ENCODE data around the gene IQUB. TPM values are rescaled to one million over a fixed set of nuclear protein-coding genes. Genes with fewer than 3 reads are reported as not detected.

The IQUB gene
- 0.07 and 0.15 TPM in 2 replicates for total RNA-seq (2014; rRNA removed; shearing (Covaris generic))

DNA sequence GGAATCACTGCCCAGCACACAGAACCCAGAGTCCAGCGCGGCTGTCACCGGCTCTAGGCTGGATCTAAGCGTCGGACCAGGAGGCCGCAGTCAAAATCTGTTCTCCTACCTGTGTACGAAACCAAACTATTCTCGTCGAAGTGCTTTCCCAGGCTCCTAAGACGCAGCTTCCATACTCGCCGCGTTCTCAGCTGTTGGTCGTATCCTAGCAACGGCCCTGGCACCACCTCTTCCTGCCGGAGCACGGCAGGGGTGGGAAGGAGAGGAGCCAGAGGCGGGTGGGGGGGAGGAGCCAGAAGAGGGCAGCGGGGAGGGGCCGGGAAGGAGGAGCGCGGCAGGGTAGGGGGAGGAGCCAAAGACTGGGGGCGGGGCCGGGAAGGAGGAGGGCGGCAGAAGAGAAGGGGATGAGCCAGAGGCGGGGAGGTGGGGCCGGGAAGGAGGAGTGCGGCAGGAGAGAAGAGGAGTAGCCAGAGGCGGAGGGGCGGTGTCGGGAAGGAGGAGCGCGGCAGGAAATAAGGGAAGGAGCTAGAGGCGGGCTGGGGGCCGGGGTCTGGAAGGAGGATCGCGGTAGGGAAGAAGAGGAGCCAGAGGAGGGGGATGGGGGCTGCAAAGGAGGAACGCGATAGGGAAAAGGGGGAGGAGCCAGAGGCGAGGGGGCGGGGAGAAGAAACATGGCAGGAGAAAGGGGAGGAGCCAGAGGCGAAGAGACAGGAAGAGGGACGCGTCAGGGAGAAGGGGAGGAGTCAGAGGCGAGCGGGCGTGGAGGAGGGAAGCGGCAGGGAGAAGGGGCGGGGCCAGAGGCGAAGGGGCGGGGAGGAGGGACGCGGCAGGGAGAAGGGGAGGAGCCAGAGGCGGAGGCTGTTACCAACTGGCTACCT, at the start of gene IQUB:
TSS of gene IQUB (minus strand) at position 213 of the 878 bp plus-strand sequence. CDS start 22,255 bp downstream, outside the sequence.
- Histone ChIP-seq H3K36me3 (replicated peaks; ENCODE audit: control insufficient read depth, insufficient read depth, low read length) (no peaks in the 10 kb centered on the region), H3K27me3 (ENCODE audit: control insufficient read depth, insufficient read depth, low read length) (peaks cover 11% of the 10 kb centered on the region), H3K4me3 (ENCODE audit: insufficient read depth, low read depth, low read length) (peak within 1 kb of the TSS; percentile 52)
- peak; percentile 95 for DNase-seq

DNA sequence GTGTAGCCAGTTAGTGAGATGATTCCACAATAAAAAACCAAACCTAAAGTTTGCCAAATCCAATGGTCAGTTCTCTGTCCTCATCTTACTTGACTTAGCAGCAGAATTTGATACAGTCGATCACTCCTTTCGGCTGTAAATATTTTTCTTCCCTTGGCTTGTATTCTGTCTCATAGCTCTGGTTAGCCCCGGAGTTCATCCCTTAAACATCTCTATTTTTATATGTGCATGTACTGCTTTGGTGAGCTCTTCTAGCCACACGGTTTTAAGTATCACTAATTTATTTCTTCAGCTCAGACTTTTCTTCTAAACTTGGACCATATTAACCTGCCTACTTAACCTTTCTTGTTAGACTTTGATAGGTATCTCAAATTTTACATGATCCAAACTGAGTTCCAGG, 49.4 kb upstream of the IQUB start:
- Histone ChIP-seq H3K36me3 (replicated peaks; ENCODE audit: control insufficient read depth, insufficient read depth, low read length) (no peaks in the 10 kb centered on the region), H3K27me3 (ENCODE audit: control insufficient read depth, insufficient read depth, low read length) (no peaks in the 10 kb centered on the region), H3K4me3 (ENCODE audit: insufficient read depth, low read depth, low read length) (no peak overlapping the region)
- no peak for DNase-seq

DNA sequence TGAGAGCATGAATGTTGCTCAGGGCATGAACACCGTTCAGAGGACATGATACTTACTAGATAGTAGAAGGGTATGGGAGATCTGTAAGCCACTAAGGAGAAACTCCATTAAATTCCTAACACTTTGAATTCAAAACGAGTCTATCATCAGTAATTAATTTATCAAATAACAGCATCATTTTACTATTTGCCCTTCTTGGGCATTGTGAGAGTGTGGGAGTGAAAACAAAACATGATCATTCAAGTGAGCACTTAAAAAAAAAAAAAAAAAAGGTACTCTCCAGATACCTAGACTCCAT, 46.7 kb upstream of the IQUB start:
- Histone ChIP-seq H3K4me3 (ENCODE audit: insufficient read depth, low read depth, low read length) (no peak overlapping the region), H3K27me3 (ENCODE audit: control insufficient read depth, insufficient read depth, low read length) (no peaks in the 10 kb centered on the region), H3K36me3 (replicated peaks; ENCODE audit: control insufficient read depth, insufficient read depth, low read length) (no peaks in the 10 kb centered on the region)
- DNase-seq, result no peak

- Histone ChIP-seq H3K4me3 (ENCODE audit: insufficient read depth, low read depth, low read length) (no peak overlapping the region), H3K36me3 (replicated peaks; ENCODE audit: control insufficient read depth, insufficient read depth, low read length) (no peaks in the 10 kb centered on the region), H3K27me3 (ENCODE audit: control insufficient read depth, insufficient read depth, low read length) (no peaks in the 10 kb centered on the region)
- DNase-seq, result peak; percentile 7
Observed at GRCh38 chr7:123580406-123581161, 46.2 kb upstream of the IQUB start.

DNA sequence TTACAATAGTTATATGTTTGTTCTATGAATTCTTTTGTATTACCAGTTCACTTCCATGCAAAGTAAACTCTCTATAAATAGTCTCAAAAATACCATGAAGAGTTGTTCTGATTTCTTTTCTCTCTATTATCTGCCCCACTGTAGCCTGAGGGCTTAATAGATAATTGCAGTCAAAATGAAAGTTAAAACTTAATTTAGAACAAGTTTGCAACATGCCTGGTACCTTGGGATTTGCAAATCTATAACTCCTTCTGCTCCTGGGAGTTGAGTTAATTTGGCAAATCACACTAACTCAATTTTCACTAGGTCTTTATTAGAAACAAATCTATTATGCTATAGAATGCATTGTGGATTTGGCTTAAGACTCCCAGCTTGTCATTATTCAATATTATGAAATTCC, 45.0 kb upstream of the IQUB start:
- no peak for DNase-seq
- Histone ChIP-seq H3K27me3 (ENCODE audit: control insufficient read depth, insufficient read depth, low read length) (no peaks in the 10 kb centered on the region), H3K36me3 (replicated peaks; ENCODE audit: control insufficient read depth, insufficient read depth, low read length) (no peaks in the 10 kb centered on the region), H3K4me3 (ENCODE audit: insufficient read depth, low read depth, low read length) (no peak overlapping the region)

GRCh38 chr7:123573896-123574467, 39.6 kb upstream of the IQUB start:
- no peaks in the 10 kb centered on the region for H3K27me3 ChIP-seq (ENCODE audit: control insufficient read depth, insufficient read depth, low read length)
- H3K36me3 ChIP-seq (replicated peaks; ENCODE audit: control insufficient read depth, insufficient read depth, low read length), result no peaks in the 10 kb centered on the region
- H3K4me3 ChIP-seq (ENCODE audit: insufficient read depth, low read depth, low read length), result no peak overlapping the region
- no peak for DNase-seq

GRCh38 chr7:123573341-123573740, 38.9 kb upstream of the IQUB start:
- peak; percentile 7 for DNase-seq
- Histone ChIP-seq H3K36me3 (replicated peaks; ENCODE audit: control insufficient read depth, insufficient read depth, low read length) (no peaks in the 10 kb centered on the region), H3K27me3 (ENCODE audit: control insufficient read depth, insufficient read depth, low read length) (no peaks in the 10 kb centered on the region), H3K4me3 (ENCODE audit: insufficient read depth, low read depth, low read length) (no peak overlapping the region)

- H3K36me3 ChIP-seq (replicated peaks; ENCODE audit: control insufficient read depth, insufficient read depth, low read length), result no peaks in the 10 kb centered on the region
- H3K27me3 ChIP-seq (ENCODE audit: control insufficient read depth, insufficient read depth, low read length), result no peaks in the 10 kb centered on the region
- H3K4me3 ChIP-seq (ENCODE audit: insufficient read depth, low read depth, low read length), result no peak overlapping the region
- DNase-seq, result no peak
Observed at GRCh38 chr7:123571684-123572083, 37.3 kb upstream of the IQUB start.

DNA sequence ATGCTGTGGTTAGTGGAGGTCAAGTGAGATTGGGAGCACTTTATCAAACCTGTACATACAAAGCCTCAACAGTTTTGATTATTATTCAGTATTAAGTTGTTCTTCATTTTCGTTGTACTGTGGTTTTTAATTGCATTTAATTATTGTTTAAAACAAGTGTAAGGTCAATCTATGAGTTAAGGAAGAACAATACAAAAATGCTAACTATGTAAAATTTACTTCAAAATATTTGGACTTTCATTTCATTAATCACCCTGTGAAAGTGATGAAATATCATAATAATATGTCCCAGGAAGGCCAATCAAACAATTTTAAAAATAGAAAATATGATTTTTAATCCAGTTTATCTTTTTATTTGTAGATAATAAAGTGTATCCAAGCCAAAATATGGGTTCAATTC, 36.8 kb upstream of the IQUB start:
- H3K4me3 ChIP-seq (ENCODE audit: insufficient read depth, low read depth, low read length), result no peak overlapping the region
- no peak for DNase-seq
- H3K27me3 ChIP-seq (ENCODE audit: control insufficient read depth, insufficient read depth, low read length), result no peaks in the 10 kb centered on the region
- H3K36me3 ChIP-seq (replicated peaks; ENCODE audit: control insufficient read depth, insufficient read depth, low read length), result no peaks in the 10 kb centered on the region

- DNase-seq, result no peak
- Histone ChIP-seq H3K27me3 (ENCODE audit: control insufficient read depth, insufficient read depth, low read length) (no peaks in the 10 kb centered on the region), H3K4me3 (ENCODE audit: insufficient read depth, low read depth, low read length) (no peak overlapping the region), H3K36me3 (replicated peaks; ENCODE audit: control insufficient read depth, insufficient read depth, low read length) (no peaks in the 10 kb centered on the region)
Observed at GRCh38 chr7:123570390-123571182, 36.2 kb upstream of the IQUB start.

DNA sequence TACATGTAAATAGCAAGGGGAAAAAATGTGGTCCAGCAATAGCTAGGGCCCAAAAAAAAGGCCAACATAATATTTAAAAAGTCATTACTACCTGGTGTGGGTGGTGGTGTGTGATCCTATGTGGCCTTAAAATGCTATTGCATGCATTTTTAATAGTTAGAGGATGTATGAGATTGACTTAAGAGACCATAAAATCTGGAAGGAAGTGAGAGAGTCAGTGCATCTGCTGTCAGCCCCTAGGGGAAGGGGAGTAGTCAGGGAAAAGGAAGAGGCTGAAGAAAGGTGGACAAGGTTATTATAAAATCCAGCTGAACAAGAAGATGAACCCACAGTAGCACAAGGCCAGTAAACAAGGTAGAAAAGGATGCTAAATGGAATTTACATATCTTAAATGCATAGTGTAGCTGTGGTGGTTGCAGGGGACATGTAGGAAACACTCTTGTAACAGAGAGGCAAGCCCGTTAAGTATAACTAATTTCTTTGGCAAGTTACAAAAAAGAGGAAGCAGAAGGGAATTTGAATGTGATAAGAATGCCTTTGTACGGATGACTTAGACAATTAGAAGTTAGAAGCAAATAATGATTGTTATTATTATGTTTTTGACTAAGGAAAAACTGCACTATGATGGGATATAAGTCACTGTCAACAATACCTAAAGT, 35.1 kb upstream of the IQUB start:
- no peaks in the 10 kb centered on the region for H3K36me3 ChIP-seq (replicated peaks; ENCODE audit: control insufficient read depth, insufficient read depth, low read length)
- DNase-seq, result no peak
- H3K27me3 ChIP-seq (ENCODE audit: control insufficient read depth, insufficient read depth, low read length), result no peaks in the 10 kb centered on the region
- no peak overlapping the region for H3K4me3 ChIP-seq (ENCODE audit: insufficient read depth, low read depth, low read length)

GRCh38 chr7:123562121-123562520, 27.7 kb upstream of the IQUB start:
- no peak for DNase-seq
- H3K36me3 ChIP-seq (replicated peaks; ENCODE audit: control insufficient read depth, insufficient read depth, low read length), result no peaks in the 10 kb centered on the region
- no peak overlapping the region for H3K4me3 ChIP-seq (ENCODE audit: insufficient read depth, low read depth, low read length)
- H3K27me3 ChIP-seq (ENCODE audit: control insufficient read depth, insufficient read depth, low read length), result no peaks in the 10 kb centered on the region

DNA sequence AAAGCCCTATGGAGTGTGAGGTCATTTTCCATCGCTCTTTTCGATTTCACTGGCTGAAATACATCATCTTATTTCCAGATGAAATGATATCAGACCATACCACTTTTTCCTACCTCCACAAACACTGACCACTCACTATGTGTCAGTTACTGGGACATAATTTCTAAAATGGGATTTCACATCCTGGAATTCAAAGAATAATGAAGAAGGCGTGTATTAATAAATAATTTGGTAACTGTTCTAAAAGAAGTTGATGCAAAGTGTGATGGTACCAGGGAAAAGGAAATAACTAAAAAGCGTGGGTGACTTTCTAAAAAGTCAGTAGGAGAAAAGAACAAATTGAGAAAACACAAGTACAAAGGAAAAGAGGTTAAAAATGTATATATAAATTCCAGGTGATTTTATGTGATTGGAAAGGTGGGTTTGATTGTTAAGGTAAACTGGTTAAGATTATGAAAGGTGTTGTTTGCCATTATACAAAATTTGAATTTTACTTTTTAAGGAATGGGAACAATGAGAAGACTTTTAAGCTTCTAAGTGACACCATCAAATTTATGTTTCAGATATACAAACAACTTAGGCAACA, 24.0 kb upstream of the IQUB start:
- no peak for DNase-seq
- no peaks in the 10 kb centered on the region for H3K27me3 ChIP-seq (ENCODE audit: control insufficient read depth, insufficient read depth, low read length)
- peak overlapping the region; percentile 42 for H3K4me3 ChIP-seq (ENCODE audit: insufficient read depth, low read depth, low read length)
- H3K36me3 ChIP-seq (replicated peaks; ENCODE audit: control insufficient read depth, insufficient read depth, low read length), result peaks cover 4% of the 10 kb centered on the region; the same call in 1 of the 2 replicates

All from H7 (cell line).